Glomerular visceral epithelial cell (primary cell): Measurements from ENCODE around the gene SLC25A10.

ENCODE experiments used
- DNase-seq: peaks from one replicate; pipeline ENCODE4 v3.0.0-alpha.2; 2016; ENCODE audit errors: extremely low spot score

SLC25A10 gene, protein sequence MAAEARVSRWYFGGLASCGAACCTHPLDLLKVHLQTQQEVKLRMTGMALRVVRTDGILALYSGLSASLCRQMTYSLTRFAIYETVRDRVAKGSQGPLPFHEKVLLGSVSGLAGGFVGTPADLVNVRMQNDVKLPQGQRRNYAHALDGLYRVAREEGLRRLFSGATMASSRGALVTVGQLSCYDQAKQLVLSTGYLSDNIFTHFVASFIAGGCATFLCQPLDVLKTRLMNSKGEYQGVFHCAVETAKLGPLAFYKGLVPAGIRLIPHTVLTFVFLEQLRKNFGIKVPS

DNA sequence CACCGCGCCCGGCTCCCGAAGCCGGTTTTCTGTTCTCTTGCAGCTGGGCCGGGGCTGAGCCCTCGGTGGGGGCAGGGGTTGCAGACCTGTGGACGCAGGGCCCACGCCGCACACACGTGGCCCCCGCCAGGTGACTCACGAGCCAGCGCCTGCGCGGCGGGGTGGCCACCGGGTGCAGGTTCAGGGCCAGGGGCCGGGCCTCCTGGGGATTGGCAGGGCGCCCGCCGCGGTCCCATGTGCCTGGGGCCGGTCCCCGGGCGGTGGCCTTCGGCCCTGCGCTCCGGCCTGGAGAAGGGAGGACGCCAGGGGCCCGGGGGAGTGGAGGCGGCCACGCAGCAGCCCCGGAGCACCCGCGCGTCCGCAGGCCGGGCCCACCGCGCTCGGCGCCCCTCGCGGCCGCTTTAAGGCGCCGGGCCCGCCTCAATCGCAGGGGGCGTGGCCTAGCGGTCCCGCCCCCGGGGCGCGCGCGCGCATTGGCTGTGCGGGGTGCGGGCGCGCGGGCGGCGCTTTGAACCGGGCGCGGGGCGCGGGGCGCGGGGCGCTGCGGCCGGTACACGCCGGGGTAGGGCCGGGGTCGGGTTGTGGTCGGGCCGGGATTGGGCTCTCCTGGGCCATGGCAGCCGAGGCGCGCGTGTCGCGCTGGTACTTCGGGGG, at the start of gene SLC25A10:
SLC25A10 (plus strand) TSS at position 471 of the 654 bp plus-strand sequence; CDS start at position 614, 143 bp downstream.
- DNase-seq = peak; percentile 93

DNA sequence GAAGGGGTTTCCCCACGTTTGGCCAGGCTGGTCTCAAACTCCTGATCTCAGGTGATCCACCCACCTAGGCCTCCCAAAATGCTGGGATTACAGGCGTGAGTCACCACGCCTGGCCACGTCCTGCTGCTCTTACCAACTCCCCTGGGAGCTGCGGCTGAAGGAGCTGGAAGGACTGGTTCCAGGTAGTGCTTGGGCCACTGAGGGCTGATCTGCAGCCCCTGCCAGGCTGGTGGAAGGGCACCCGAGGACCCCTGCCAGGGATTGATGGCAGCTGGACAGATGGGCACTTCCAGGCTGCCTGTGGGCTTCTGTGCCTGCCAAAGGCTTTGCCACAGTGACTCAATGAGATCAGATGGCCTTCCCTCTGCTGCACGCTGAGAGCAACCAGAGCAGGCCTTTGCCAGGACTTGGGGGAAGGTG, 48.0 kb upstream of the SLC25A10 start:
- DNase-seq = no peak

DNA sequence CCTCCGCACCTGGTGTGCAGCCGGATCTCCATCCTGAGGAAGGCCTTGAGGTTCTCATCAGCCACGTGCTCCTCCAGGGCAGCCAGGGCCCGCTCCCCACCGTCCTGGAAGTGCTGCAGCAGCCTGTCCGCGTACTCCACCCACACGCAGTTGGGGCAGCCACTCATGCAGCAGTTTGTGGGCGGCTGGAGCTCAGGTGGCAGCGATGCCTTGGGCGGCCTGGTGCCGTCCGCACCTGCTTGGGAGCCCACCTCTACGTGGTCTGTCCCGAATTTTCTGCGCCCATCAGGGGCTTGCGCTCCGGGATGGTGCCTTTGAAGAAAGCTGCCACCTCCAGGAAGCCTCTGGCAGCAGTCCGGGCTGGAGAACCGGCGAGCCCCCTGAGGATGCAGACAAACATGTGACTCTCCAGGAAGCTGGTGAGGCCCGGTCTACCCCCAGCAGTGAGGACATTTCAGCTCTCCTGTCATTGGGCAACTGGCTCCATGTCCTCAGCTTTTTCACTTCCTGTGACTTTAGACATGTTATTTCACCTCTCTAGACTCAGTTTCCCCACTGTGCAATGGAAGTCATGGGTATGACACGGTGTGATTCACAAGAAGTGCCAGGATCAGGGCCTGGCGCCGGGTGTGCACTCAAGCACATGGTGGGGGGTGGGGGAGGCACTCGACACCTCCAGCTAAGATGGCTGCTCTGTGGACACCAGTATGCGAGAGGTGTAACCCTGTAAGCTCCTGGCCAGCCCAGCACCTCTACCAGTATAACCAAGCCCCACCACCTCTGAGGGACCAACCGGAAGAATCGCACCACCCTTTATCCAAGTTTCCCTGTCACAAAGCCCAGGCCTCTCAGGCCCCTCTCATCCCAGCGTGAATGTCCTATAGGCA, 46.6 kb upstream of the SLC25A10 start:
- DNase-seq = no peak

DNA sequence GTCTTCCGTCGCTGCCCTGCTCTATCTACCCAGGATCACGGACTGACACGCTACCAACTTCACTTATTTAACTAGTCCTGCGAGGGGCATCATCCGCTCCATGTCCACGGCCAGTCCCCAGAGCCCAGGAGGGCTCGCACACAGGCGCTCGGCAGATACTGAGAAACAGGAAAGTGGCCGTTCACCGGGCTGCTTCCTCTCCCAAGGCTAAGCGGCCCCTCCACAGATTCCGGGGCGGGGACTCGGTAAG, 46.1 kb upstream of the SLC25A10 start:
- peak; percentile 35 for DNase-seq

DNA sequence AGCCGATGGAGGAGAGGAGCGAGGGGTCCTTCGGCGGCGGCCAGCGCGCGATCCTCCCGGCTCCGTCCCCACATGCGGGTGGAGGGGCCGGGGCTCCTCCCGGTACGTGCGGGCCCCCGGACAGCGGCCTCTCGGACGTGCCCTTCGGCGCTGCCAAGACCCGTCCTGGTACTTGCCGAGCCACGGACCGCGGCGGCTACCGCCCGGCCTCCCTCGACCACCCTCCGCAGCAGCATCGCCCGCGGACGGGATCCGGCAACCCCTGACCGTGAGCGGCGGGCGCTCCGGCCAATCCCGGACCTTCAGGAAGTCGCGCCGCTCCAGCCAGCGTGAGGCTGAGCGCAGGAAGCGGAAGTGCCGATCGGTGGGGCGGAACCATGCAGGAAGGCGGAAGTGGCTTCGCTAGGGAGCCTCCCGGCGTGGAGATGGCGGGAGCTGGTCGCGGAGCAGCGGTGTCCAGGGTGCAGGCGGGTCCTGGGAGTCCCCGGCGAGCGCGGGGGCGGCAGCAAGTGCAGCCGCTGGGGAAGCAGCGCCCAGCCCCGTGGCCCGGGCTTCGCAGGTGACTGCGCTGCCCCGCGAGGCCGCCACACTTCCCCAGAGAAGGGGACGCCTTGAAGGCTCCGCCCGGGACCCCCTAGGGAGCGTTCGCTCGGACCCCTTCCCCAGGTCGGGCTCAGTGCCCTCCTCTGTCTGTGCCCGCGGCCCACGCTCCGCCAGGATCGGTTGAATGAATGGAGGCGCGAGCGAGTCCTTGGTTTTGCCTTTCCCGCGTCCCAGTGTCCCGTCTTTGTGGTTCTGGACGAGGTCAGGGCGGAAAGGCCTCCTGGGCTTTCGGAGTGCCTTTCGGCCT, 45.5 kb upstream of the SLC25A10 start, which contains the start of the genes CCDC137 and OXLD1:
CCDC137 (plus strand) TSS at position 396 of the 850 bp plus-strand sequence; CDS start at position 426, 30 bp downstream.
OXLD1 (minus strand) TSS at position 264 of the 850 bp plus-strand sequence; CDS start at position 236, 28 bp downstream.
- peak; percentile 96 for DNase-seq

DNA sequence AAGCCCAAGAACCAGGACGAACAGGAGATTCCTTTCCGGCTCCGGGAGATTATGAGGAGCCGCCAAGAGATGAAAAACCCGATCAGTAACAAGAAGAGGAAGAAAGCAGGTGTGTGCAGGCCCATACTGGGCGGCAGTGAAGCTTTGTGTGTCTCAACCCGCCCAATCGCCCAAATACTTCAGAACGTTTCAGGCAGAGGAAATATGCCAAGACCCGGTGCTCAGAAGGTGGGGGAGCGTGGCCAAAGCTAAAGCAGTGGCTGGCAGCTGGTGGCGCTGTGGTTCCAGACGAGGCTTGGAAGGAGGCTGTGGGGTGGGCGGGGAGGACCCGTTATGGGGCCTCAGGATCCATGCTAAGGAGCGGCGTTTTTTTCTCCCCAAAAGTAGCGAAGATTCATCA, 44.3 kb upstream of the SLC25A10 start:
- DNase-seq = no peak

DNA sequence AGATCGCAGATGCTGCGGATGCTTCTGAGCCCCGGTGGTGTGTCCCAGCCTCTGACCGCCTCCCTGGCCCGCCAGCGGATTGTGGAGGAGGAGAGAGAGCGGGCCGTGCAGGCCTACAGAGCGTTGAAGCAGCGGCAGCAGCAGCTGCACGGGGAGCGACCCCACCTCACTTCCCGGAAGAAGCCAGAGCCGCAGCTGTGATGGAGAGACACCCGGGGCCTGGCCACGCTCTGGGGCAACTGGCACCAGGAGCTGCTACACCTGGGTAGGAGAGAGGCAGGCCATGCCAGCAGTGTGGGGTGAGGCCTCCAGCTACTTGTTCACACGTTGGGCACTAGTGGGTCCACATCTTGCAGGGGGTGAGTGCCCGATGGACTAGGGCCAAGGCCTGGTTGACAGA, 39.6 kb upstream of the SLC25A10 start:
- no peak for DNase-seq

DNA sequence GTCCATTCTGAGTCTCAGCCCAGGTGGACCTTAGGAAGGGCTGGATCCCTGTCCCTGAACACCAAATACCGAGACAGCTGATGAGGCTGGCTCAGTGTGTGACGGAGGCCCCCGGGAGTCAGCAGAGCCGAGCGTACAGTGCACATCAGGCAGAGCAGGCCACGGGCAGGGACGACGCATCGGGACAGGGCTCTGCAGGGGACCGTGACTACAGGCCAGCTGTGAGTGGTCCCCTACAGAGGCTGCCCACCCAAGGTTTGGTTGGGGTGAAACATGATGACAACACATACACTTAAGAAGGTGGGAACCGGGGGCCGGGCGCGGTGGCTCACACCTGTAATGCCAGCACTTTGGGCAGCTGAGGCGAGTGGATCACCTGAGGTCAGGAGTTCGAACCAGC, 39.1 kb upstream of the SLC25A10 start:
- DNase-seq = no peak

DNA sequence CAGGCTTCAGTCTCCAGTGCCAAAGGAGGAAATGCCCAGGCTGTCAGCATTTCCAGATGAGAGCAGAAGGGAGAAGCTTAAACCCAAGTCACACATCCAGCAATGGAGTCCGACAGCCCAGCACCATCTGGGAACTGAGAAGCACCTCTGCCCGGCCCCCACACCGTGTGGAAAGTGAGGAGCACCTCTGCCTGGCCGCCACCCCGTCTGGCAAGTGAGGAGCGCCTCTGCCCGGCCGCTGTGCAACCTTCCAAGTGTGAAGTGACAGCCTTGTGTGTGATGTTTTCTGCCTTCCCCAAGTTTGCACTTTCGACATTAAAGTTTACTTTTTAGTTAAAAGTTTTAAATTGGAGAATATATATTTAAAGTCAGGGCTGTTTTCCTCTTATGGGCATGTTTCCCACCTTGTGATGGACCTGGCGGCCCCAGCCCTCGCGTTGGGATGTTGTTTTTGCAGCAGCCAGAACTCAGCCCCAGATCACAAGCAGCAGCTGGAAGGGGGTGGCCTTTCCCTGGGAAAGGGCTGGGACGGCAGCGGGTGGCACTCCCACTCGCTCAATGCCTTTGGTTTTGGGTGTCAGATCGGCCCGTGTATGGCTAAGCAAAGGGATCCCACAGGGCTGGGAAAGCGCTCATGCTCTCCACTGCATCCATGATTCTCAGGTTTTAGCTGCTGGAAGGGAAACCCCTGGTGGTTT, 38.4 kb upstream of the SLC25A10 start:
- no peak for DNase-seq

DNA sequence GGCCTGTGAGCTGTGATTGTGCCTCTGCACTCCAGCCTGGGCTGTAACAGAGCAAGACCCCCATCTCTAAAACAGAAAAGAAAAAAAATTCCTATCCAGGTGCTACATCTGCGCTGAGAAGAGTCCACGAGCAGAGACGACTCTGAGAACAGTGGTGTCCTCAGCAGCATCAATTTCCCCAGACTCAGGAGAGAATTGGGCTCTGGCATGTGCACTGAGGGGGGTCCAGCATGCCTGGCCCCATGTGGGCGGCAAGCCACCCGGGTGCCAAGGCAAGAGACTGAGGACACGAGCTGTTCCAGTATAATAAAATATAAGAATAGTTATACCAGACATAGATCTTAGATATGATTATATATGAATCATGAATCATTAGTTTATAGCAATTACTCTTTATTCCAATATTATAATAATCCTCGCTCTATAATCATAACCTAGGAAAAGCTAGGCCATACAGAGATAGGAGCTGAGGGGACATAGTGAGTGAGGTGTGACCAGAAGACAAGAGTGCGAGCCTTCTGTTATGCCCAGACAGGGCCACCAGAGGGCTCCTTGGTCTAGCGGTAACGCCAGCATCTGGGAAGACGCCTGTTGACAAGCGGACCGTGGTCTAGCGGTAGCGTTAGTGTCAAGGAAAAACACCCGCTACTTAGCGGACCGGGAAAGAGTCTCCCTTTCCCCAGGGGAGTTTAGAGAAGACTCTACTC, 36.4 kb upstream of the SLC25A10 start:
- DNase-seq = peak; percentile 34

DNA sequence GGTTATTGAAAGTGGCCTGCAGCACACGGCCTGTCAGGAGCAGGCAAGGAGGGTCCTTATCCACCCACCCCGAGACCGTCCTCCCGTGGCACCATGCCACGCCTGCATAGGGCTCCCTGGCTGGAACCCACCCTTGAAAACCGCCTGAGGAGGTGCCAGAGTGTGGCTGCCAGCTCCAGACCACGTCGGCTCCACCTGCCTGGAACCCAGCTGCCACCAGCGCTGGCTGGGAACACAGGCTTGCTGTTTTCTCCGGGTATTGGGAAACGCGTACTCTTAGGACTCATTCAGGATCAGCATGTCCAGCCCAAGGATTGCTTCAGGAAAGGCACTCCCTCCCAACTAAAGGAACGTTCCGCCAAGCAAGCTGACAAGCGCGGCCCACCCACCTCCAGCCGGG, 35.2 kb upstream of the SLC25A10 start:
- DNase-seq = no peak

DNA sequence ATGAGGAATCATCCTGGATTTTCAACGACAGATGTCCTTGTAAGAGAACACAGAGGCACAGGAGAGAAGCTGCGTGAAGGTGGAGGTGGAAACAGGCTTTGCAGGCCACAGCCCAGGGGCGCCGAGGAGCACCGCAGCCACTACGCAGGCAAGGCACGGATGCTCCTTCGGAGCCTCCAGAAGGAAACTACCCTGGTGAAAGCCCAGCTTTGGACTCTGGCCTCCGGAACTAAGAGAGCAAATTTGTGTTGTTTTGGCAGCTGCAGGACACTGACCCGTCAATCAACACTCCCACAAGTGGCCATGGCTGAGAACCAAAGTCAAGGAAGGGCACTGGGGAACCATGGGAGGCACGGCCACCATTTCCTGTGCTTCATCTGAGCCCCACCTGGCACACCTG, 31.9 kb upstream of the SLC25A10 start:
- DNase-seq = no peak

DNA sequence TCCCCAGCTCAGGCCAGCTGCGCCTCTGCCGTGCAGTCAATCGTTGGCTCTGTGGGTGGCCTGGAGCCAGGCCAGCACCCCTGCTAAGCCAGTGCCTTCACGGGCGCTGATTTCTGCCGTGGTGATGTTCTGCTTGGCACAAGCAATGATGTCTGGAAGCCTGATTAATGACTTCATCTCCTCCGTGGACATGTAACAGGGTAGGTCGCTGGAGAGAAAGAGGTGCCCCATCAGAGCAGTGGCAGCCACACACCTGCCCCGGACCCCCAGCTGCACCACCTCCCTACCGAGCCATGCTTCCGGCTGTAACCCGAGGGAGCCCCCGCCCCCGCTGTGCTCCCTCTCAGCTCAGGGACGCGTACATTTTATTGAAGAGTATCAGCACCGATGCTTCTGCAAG, 30.4 kb upstream of the SLC25A10 start:
- peak; percentile 98 for DNase-seq

DNA sequence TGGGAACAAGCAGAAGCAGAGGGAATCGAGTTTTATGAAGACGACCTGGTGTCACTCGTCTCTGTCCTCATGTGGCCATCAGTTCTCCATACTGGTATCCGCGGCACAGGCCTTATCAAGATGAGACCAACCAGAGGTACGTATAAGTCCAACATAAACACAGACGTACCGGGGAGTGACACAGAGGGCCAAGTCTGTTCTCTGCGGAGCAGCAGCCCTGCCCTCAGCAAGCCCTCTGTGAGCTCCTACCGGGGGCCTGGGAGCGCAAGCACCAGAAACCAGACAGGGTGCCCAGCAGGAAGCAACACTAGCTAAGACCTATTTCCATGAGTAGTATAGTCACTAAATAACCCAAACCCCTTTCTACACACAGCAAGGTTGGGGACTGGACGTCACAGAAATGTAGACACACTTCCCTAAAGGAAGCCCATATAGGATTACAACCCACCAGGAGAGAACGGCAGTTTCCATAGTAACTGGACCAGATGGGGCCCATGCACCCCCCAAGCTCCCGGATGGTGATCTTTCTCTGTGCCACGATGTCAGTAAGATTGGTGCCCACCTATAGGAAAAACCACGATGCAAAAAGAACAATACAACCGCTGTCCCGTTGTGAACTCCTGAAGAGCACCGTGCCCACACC, 29.4 kb upstream of the SLC25A10 start:
- DNase-seq = no peak

DNA sequence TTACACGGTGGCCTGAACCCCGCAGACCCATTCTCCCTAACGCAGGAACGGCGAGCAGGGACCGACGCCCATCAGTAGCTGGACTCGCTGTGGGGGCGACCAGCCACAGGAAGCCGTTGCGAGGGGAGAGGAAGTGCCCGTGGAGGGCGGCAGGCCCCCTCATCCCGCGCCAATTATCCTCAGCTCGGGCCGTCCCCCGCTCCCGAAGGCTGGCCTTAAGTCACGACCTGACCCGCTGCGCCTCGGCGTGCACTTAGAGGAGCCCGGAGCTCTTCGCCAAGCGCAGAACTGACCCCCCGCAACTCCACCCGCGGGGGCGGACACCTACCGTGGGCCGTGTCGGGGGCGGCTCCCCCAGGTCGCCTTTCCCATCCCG, 28.9 kb upstream of the SLC25A10 start:
- DNase-seq = no peak

DNA sequence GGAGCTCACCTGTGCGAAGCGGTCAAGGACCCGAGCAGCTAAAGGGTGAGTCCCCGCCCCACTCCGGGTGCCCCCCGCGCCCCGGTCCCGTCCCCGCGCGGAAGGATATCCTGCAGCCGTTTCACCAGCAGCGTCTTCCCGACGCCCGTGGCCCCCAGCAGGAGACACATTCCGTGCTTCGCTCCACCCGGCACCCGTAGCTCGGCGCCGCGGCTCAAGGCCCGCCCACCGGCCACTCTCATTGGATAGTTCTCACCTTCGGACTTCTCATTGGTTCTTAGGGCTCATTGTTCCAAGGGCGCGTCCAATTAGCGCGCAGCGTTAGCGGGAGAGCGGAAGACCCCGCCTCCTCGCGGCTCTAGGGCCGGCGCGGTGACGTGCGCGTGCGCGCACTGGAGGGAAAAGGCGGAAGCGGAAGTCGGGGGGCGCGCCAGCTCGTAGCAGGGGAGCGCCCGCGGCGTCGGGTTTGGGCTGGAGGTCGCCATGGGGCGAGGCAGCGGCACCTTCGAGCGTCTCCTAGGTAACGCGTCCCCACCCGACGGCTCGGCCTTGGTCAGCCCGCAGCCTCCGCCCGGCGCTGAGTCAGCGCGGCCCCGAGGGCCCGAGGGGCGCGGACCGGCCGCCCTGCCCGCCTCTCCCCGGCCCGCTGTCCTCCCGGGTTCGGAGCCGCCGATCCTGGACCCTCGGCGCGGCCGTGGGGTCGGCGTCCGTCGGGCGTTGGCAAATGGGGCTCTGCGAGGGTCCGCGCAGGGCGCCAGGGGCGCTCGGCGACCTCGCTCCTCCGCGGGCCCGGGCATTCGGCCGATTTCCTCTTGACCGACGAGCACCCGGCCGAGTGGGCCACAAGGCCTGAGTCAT, 28.3 kb upstream of the SLC25A10 start, which contains the start of the genes ARL16 and HGS:
ARL16 (minus strand) TSS at position 214 of the 858 bp plus-strand sequence; CDS start at position 170, 44 bp downstream.
HGS (plus strand) TSS at position 428 of the 858 bp plus-strand sequence; CDS start at position 484, 56 bp downstream.
- peak; percentile 99 for DNase-seq

DNA sequence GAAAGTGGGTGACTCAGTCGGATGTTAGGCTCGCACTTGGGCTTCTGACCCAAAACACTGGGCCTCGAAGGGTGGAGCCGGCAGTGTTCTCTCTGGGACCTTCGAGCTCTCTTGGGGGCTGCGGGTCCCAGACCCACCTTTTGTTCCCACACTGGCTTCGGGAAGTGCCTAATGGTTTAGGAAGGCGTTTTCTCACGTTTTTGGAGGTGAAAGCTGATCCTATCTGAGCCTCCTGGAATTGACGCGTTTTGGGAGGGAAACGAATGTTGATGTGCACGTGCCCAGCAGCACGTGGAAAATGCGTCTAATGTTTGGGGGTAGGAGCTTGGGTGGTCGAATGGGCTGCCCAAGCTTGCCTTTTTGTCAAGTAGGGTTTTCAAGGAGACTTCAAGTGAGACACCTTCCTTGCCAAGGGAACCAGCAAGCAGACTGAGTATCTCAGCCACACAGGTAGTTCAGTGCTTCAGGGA, 27.6 kb upstream of the SLC25A10 start:
- peak; percentile 84 for DNase-seq

DNA sequence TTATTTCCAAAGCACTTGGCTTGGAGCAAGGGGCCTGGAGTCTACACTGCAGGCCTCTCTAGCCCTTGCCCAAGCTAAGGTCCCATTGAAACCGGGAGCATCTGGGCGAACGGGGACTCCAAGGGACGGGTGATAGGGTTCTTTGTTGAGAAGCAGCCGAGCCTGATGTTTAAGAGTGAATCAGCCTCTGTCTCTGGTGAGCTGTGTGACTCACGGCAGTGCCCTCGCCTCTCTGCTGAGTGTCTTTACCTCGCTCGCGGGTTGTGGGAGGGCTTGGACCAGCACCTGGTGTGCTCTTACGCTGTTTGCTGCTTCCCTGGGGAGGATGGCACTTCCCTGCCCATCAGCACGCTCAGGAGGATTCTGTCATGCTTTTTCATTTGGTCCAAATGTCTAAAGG, 27.0 kb upstream of the SLC25A10 start:
- peak; percentile 88 for DNase-seq
